AG04449 (cell line): ENCODE data around the gene C1orf232.

Experiments used
- CTCF ChIA-PET: fragments of 350-600 bp; formaldehyde crosslinking; extraction: SDS; loops from one replicate; lab custom pipeline; 2021; ENCODE audit warnings: antibody characterized with exemption; lab: Yijun Ruan, JAX
- POLR2A ChIA-PET: fragments of 400-600, 350-600 bp; formaldehyde crosslinking; extraction: SDS; loops from one replicate; lab custom pipeline; 2020; ENCODE audit warnings: antibody characterized with exemption, inconsistent platforms; lab: Yijun Ruan, JAX
- DNase-seq: peaks from one replicate; pipeline ENCODE4 v3.0.0-alpha.2; 2010; ENCODE audit warnings: low read depth, low spot score
- H3K4me3 ChIP-seq: 2 replicates; pipeline ENCODE4 v1.5.1; 2011; ENCODE audit warnings: low read depth, mild to moderate bottlenecking, control low read depth, low read length
- CTCF ChIP-seq: IDR thresholded peaks from one replicate; pipeline ENCODE4 v1.5.1; 2011; ENCODE audit warnings: mild to moderate bottlenecking, moderate library complexity, low read length, control low read depth, inconsistent platforms; ENCODE audit not compliant: insufficient read depth; ENCODE audit errors: missing control alignments

Gene C1orf232

GRCh38 chr1:26203642-26204318 is 35.0 kb upstream of the C1orf232 start:
- DNase-seq: no peak
- H3K4me3 ChIP-seq: no peak overlapping the region
- CTCF ChIA-PET: interaction anchor here (0.6 to 1.6 kb wide), 3 partner anchors 34 to 118 kb away, joined by 3 to 7 read pairs (median 4); partner anchors contain the start of genes C1orf232 and ZNF593
- TF ChIP-seq CTCF: no peak
- POLR2A ChIA-PET: interaction anchor here (0.7 kb wide), 1 partner anchor 168 kb away, joined by 3 read pairs; no protein-coding TSS in a partner anchor

GRCh38 chr1:26200413-26200812 is 31.6 kb upstream of the C1orf232 start:
- CTCF ChIA-PET: interaction anchor here (1.6 kb wide), 1 partner anchor 34 kb away, joined by 6 read pairs; the partner anchor contains the start of gene CEP85
- DNase-seq: no peak
- H3K4me3 ChIP-seq: no peak overlapping the region
- POLR2A ChIA-PET: no interaction called here
- no peak for TF ChIP-seq CTCF

GRCh38 chr1:26197813-26198212 is 29.1 kb upstream of the C1orf232 start:
- TF ChIP-seq CTCF: no peak
- no peak overlapping the region for H3K4me3 ChIP-seq
- no peak for DNase-seq
- ChIA-PET CTCF (interaction anchor here (0.8 to 1.9 kb wide), 2 partner anchors 15 to 29 kb away, joined by 3 to 6 read pairs; partner anchors contain the start of genes C1orf232 and ZNF593), POLR2A (no interaction called here)

- no peak for TF ChIP-seq CTCF
- H3K4me3 ChIP-seq: no peak overlapping the region
- CTCF ChIA-PET: interaction anchor here (0.8 to 1.9 kb wide), 2 partner anchors 15 to 28 kb away, joined by 3 to 6 read pairs; partner anchors contain the start of genes C1orf232 and ZNF593
- POLR2A ChIA-PET: no interaction called here
- DNase-seq: no peak
These were observed 28.5 kb upstream of the C1orf232 start for GRCh38 chr1:26197301-26197700.

GRCh38 chr1:26195805-26196204 is 27.0 kb upstream of the C1orf232 start:
- H3K4me3 ChIP-seq: no peak overlapping the region
- DNase-seq: no peak
- POLR2A ChIA-PET: interaction anchor here (0.7 kb wide), 1 partner anchor 9 kb away, joined by 4 read pairs; no protein-coding TSS in a partner anchor
- TF ChIP-seq CTCF: no peak
- CTCF ChIA-PET: interaction anchor here (1.9 kb wide), 1 partner anchor 27 kb away, joined by 6 read pairs; the partner anchor contains the start of genes C1orf232 and ZNF593

- TF ChIP-seq CTCF: no peak
- no peak overlapping the region for H3K4me3 ChIP-seq
- CTCF ChIA-PET: interaction anchor here (0.7 to 3.6 kb wide), 5 partner anchors 9 to 130 kb away, joined by 3 to 13 read pairs (median 5); partner anchors contain the start of genes C1orf232 and ZNF593
- POLR2A ChIA-PET: no interaction called here
- DNase-seq: no peak
These were observed 23.0 kb upstream of the C1orf232 start for GRCh38 chr1:26191739-26192138.
